PC-3 (cell line): ENCODE results near the gene PDHX.
"Not testable (repeated sequence)": the region's sequence is repeated elsewhere in the genome, so short reads cannot be mapped to it uniquely, and the experiment has no call there.

Experiments
- CTCF ChIP-seq: fragments of 300-600 bp; sonication (generic); conservative IDR thresholded peaks from 2 replicates; pipeline ENCODE4 v1.5.1; 2017; ENCODE audit warnings: antibody characterized with exemption, low read depth, mild to moderate bottlenecking, low read length
- EZH2 ChIP-seq: fragments of 300-600 bp; sonication (generic); IDR thresholded peaks from one replicate; pipeline ENCODE4 v1.6.1; 2017; ENCODE audit warnings: antibody characterized with exemption, mild to moderate bottlenecking, low read length; ENCODE audit not compliant: unreplicated experiment

GRCh38 chr11:35023940-35024339 lies 107.5 kb downstream of the PDHX start:
- TF ChIP-seq CTCF, EZH2: not testable (repeated sequence)
